GM12892 (cell line): ENCODE results near the gene STARD13.

Experiments
- POLR2AphosphoS5 ChIP-seq: IDR thresholded peaks from 2 replicates; pipeline ENCODE4 v1.6.1; 2011; ENCODE audit warnings: low read depth, low read length, control low read depth
- TAF1 ChIP-seq: IDR thresholded peaks from 2 replicates; pipeline ENCODE4 v1.6.1; 2011; ENCODE audit warnings: low read depth, mild to moderate bottlenecking, control low read depth, low read length, borderline replicate concordance

- TF ChIP-seq POLR2AphosphoS5 (no peak), TAF1 (no peak)
These were observed 157.4 kb downstream of the STARD13 start for GRCh38 chr13:33128134-33128533.
